Spinal cord (tissue), 10 donors: ENCODE results near the gene ITPRIP. TPM values are rescaled to one million over a fixed set of nuclear protein-coding genes. Genes with fewer than 3 reads are reported as not detected.

ENCODE experiments used
- DNase-seq, 6 donors: peaks; one replicate each; pipeline versions ENCODE4 v3.0.0 to v3.0.0-alpha.2; 2013 to 2015; ENCODE audit warnings: low spot score in 6 of 6, low read depth in 4 of 6
- H3K27ac ChIP-seq: one replicate; pipeline ENCODE4 v1.5.1; 2013; ENCODE audit warnings: low read depth, low read length, control low read depth
- H3K27me3 ChIP-seq: one replicate; pipeline ENCODE4 v1.6.1; 2013; ENCODE audit warnings: low read length; ENCODE audit not compliant: control insufficient read depth, insufficient read depth
- H3K36me3 ChIP-seq: one replicate; pipeline ENCODE4 v1.6.1; 2013; ENCODE audit warnings: low read length; ENCODE audit not compliant: control insufficient read depth, insufficient read depth
- H3K4me1 ChIP-seq: one replicate; pipeline ENCODE4 v1.6.1; 2013; ENCODE audit warnings: low read length; ENCODE audit not compliant: control insufficient read depth, insufficient read depth
- H3K4me3 ChIP-seq: one replicate; pipeline ENCODE4 v1.5.1; 2013; ENCODE audit warnings: low read depth, low read length, control low read depth
- H3K9me3 ChIP-seq: one replicate; pipeline ENCODE4 v1.6.1; 2013; ENCODE audit warnings: low read length; ENCODE audit not compliant: control insufficient read depth, insufficient read depth
- WGBS: methylation state at CpG from one replicate; pipeline ENCODE4 v1.1.5; 2013; ENCODE audit warnings: missing lambda C conversion rate; ENCODE audit not compliant: insufficient coverage; 5-methylcytosine and 5-hydroxymethylcytosine counted together
- polyA plus RNA-seq, 2 donors: library from polyadenylated mRNA; unstranded; fragments of 120-200 nt; gene quantifications; one replicate each; pipeline ENCODE4 v1.2.1, GENCODE V29; 2013; ENCODE audit not compliant: insufficient read length in 2 of 2
- small RNA-seq: library from RNA; depleted of rRNA; stranded (forward); fragments of <200 nt; gene quantifications from one replicate; pipeline ENCODE3, GENCODE V24; 2014; ENCODE audit warnings: low replicate concordance
- total RNA-seq, 2 donors: library from RNA; depleted of rRNA in 1 of 2; stranded (reverse); fragments of 120-200 nt in 1 of 2; fragments of >200 nt in 1 of 2; gene quantifications; one replicate each; pipeline versions ENCODE4 v1.2.3 to v1.2.4, GENCODE V29; 2013 to 2014
- donor health status: healthy.

The ITPRIP gene
- total and polyA plus RNA-seq, 4 donors: 3.1 to 5.7 (median 4.9) TPM

DNA sequence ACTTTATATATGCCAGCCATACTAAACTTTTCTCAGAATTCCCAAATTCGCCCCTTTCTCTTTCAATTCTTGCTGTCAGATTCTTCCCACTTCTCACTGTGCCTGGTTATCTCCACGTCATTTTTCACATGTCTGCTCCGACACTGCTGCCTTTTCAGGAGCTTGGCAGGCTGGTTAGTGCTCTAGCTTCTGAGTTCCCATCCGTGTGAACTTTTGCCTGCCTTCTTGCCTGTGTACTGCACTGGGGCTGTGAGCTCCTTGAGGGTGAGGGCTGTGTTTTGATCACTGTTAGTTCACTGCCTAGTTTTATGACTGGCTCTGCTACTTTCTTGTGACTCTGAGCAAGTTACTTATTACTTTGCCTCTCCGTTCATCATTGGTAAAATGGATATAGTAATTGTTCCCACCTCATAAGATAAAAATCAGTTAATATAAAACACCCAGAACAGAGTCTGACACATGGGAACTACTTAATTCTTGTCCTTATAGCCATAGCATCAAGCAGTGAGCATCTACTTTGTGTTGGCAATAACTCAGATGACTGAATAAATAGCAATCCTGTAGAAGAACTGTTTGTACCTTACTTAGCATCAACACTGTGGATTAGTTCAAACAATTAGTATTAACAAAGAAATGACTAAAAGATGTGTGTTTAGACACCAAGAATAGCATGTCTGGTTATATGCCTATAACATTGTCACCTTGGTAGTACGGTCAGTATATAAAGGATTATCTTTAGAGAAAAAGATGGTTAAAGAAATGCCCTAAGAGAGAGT is 78.1 kb downstream of the ITPRIP start:
- H3K36me3 ChIP-seq: peaks cover 5% of the 10 kb centered on the region
- WGBS: 85% methylated on average over 4 of the region's 6 CpGs
- H3K9me3 ChIP-seq: no peaks in the 10 kb centered on the region
- no peaks in the 10 kb centered on the region for H3K4me1 ChIP-seq
- no peak for DNase-seq
- no peak overlapping the region for H3K27ac ChIP-seq
- H3K27me3 ChIP-seq: no peaks in the 10 kb centered on the region
- no peak overlapping the region for H3K4me3 ChIP-seq

Small RNAs within 50 kb of the gene (small RNA-seq; reads per million reads assigned to genes)
- not detected for gene MIR4482

Other genes starting within 250 kb of the ITPRIP start
- gene SFR1, start 216.3 kb downstream of the ITPRIP start, total RNA-seq: 10 to 100 TPM; 11.1 to 11.6 TPM
- gene SFR1, start 216.3 kb downstream of the ITPRIP start, polyA plus RNA-seq: 1 to 10 TPM; 6.7 to 6.9 TPM
- 10 to 100 TPM; 15.0 to 42.5 TPM for gene CFAP43, start 106.1 kb downstream of the ITPRIP start, total RNA-seq
- 10 to 100 TPM; 13.4 to 15.7 TPM for gene CFAP43, start 106.1 kb downstream of the ITPRIP start, polyA plus RNA-seq
- gene GSTO1, start 83.6 kb downstream of the ITPRIP start, total RNA-seq: 10 to 100 TPM; 61.2 to 65.6 TPM
- gene GSTO1, start 83.6 kb downstream of the ITPRIP start, polyA plus RNA-seq: 10 to 100 TPM; 45.9 to 52.3 TPM
- gene GSTO2, start 69.3 kb downstream of the ITPRIP start, total RNA-seq: 1 to 10 TPM; 3.5 to 4.4 TPM
- gene GSTO2, start 69.3 kb downstream of the ITPRIP start, polyA plus RNA-seq: 1 to 10 TPM; 4.4 to 5.6 TPM
- gene CFAP58, start 15.4 kb upstream of the ITPRIP start, total RNA-seq: 1 to 10 TPM in 1 of 2 donors, under 1 TPM in 1; 0.99 to 2.3 TPM
- 1 to 10 TPM in 1 of 2 donors, under 1 TPM in 1; 0.74 to 1.1 TPM for gene CFAP58, start 15.4 kb upstream of the ITPRIP start, polyA plus RNA-seq